GM13976 (cell line): ENCODE measurements around the gene HCST.
A peak's percentile ranks its signal among the peaks of the same experiment; 100 is the strongest.

ENCODE experiments used
- DNase-seq: peaks from one replicate; pipeline ENCODE4 v3.0.0; 2012; ENCODE audit warnings: low spot score
- CTCF ChIP-seq: IDR thresholded peaks from 2 replicates; pipeline ENCODE4 v1.5.1; 2012; ENCODE audit warnings: borderline replicate concordance, mild to moderate bottlenecking; ENCODE audit not compliant: insufficient read depth; ENCODE audit errors: extremely low read depth, missing control alignments, control extremely low read depth
- in situ Hi-C: fragments of 300-500 bp; cut with MboI; formaldehyde crosslinking; loops from one replicate; pipeline ENCODE4 v1.12.0; 2022; ENCODE audit warnings: low sequenced_read_pairs, mixed read lengths, inconsistent platforms; ENCODE audit not compliant: unreplicated experiment

Gene HCST

GRCh38 chr19:35897706-35898451 is 4.5 kb upstream of the HCST start:
- in situ Hi-C loops = no loop called here
- no peak for TF ChIP-seq CTCF
- DNase-seq = no peak

GRCh38 chr19:35898499-35898809 is 3.9 kb upstream of the HCST start:
- DNase-seq = no peak
- no peak for TF ChIP-seq CTCF
- in situ Hi-C loops = no loop called here

- in situ Hi-C loops = no loop called here
- peak; percentile 94 for DNase-seq
- TF ChIP-seq CTCF = no peak
Observed at GRCh38 chr19:35899547-35900214, 2.6 kb upstream of the HCST start.

GRCh38 chr19:35901055-35901644 is 1.2 kb upstream of the HCST start:
- DNase-seq = no peak
- TF ChIP-seq CTCF = no peak
- in situ Hi-C loops = no loop called here

- in situ Hi-C loops = no loop called here
- no peak for TF ChIP-seq CTCF
- no peak for DNase-seq
Observed at GRCh38 chr19:35902870-35903475, 644 bp downstream of the HCST start.

- DNase-seq = peak; percentile 83
- in situ Hi-C loops = no loop called here
- no peak for TF ChIP-seq CTCF
Observed at GRCh38 chr19:35903550-35904179, 1.3 kb downstream of the HCST start.
